Muscle layer of colon (tissue), 2 donors: ENCODE measurements around the gene CRTC1.

Experiments
- H3K27ac ChIP-seq: one replicate; pipeline ENCODE4 v1.7.0; 2013; ENCODE audit warnings: low read depth, mild to moderate bottlenecking, low read length, moderate library complexity
- H3K27me3 ChIP-seq, 2 donors: one replicate each; pipeline ENCODE4 v1.7.0; 2013; ENCODE audit warnings: low read length in 2 of 2, mild to moderate bottlenecking in 2 of 2; ENCODE audit not compliant: insufficient read depth in 2 of 2, control insufficient read depth in 1 of 2
- H3K36me3 ChIP-seq: one replicate; pipeline ENCODE4 v1.7.0; 2013; ENCODE audit warnings: mild to moderate bottlenecking, low read length; ENCODE audit not compliant: insufficient read depth
- H3K4me1 ChIP-seq: one replicate; pipeline ENCODE4 v1.7.0; 2013; ENCODE audit warnings: mild to moderate bottlenecking, low read length; ENCODE audit not compliant: insufficient read depth
- H3K4me3 ChIP-seq, 2 donors: one replicate each; pipeline ENCODE4 v1.7.0; 2013; ENCODE audit warnings: low read length in 2 of 2, low read depth in 1 of 2, mild to moderate bottlenecking in 1 of 2, moderate library complexity in 1 of 2
- H3K9ac ChIP-seq: one replicate; pipeline ENCODE4 v1.7.0; 2013; ENCODE audit warnings: low read length
- H3K9me3 ChIP-seq: one replicate; pipeline ENCODE4 v1.7.0; 2013; ENCODE audit warnings: mild to moderate bottlenecking, low read length
- donor health status: abdominal sarcoma.
- donor health status: Adenocarcinoma of cecum.

CRTC1 gene

DNA sequence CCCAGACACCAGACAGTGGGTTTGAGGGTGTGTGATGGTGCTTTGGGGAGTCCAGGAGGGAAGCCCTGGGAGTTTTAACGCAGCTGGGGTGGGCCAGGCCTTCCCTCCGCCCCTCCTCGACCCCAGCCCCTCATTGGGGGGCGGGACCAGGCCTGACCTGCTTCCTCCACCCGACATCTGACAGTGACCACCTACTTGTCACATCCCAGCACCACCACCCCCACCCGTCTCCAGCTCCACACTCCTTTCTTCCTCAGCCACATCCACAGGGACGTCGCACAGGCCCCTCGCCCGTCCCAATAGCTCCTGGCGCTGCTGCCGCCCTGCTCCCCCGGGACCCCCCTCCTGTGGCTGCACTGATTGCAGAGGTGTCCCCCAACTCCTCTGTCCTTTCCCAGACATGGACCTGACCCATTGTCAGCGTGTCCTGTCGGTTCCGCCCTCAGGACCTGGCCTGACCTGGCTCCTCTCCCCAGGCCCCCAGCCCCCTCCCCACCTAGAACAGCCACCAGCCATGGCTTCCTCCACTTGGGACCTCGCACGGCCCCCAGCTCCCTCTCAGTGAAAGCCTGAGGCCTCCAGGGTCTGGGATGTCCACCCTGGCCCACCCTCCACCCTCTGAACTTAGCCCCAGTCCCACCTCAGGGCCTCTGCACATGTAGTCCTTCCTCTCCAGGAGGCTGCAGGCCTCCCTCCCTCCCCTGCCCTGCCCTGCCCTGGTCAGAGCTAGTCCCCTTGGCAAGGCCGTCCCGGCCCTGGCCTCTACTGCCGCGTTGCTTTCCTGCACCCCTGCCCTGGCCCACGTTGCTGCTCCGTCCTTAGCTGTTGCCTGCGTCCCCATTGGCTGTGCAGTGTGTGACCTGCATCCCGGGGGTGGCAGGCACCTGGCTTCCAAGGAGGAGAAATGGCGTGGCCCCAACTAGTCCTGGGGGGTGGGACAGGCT is 77.2 kb downstream of the CRTC1 start:
- no peak overlapping the region for H3K4me3 ChIP-seq
- no peaks in the 10 kb centered on the region for H3K36me3 ChIP-seq
- H3K27ac ChIP-seq: peak overlapping the region; percentile 55
- no peaks in the 10 kb centered on the region for H3K9me3 ChIP-seq
- H3K27me3 ChIP-seq: no peaks in the 10 kb centered on the region
- no peak overlapping the region for H3K9ac ChIP-seq
- H3K4me1 ChIP-seq: peaks cover 21% of the 10 kb centered on the region

DNA sequence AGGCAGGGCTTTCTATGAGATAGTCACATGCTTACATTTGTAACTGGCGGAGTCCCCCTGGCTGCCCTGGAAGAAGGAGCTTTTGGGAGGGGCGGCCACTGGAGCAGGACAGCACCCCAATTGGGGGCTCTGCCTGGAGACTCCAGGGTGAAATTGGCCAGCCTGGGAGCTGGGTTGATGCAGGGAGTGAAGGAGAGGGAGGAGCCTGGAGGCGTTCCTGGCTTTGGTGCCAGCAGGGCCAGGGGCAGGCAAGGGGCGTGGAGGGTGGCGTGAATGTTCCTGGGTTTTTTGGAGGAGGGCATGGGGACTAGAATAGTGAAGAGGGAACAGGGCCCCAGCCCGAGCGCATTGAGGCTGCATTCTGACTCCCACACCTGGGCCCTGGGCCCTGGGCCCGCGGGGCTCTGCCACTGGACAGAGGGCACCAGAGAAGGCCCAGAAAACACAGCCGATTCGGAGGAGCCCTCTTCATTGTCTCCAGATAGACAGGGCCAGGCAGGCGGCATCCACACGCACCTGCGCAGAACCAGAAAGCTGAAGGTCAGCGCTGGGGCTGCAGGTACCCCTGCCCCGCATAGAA is 78.1 kb downstream of the CRTC1 start:
- peak overlapping the region; percentile 55 for H3K27ac ChIP-seq
- H3K4me1 ChIP-seq: peaks cover 21% of the 10 kb centered on the region
- H3K9ac ChIP-seq: no peak overlapping the region
- no peaks in the 10 kb centered on the region for H3K9me3 ChIP-seq
- H3K36me3 ChIP-seq: no peaks in the 10 kb centered on the region
- no peaks in the 10 kb centered on the region for H3K27me3 ChIP-seq
- no peak overlapping the region for H3K4me3 ChIP-seq

DNA sequence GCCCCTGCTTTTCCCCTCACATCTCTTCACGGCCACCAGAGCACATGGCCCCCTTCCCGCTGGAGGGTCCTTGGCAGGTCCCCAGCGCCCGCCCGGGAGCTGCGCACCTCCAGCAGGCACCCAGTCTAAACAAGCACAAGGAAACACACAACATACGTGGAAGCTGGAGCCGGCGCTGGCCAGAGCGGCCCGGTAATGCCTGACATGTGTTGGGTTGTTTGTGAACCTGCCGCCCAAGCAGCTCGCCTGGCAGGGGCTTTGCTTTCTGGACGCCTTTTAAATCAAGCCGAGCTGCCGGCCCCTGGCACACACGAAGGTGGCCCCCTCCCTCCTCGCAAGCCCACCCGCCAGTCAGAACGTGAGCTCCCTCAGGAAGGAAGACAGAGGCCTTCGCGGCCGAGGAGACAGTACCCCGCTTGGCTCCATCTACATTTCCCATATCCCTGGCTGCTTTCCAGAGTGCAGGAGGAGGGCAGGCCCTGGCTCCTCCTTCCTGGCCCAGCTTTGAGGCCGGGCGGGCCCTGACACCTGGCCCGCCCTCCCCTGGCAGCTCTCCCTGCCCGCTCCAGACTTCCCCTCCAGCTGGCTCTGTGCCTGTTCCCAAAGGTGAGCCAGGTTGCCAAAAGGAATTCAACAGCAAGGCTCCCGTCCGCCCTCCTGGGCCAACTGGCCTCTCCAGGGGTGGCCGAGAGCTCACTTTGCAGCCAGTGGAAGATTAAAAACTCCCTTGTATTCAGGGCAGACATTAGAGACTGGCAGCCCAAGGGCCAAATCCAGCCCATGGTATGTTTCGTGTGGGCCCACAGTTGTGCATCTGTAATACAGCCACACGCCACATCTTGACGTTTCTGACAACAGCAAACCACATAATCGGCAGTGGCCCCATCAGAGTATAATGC is 78.9 kb downstream of the CRTC1 start:
- Histone ChIP-seq H3K36me3 (no peaks in the 10 kb centered on the region), H3K4me3 (no peak overlapping the region), H3K27ac (peak overlapping the region; percentile 55), H3K27me3 (no peaks in the 10 kb centered on the region), H3K9me3 (no peaks in the 10 kb centered on the region), H3K9ac (no peak overlapping the region), H3K4me1 (peaks cover 21% of the 10 kb centered on the region)

DNA sequence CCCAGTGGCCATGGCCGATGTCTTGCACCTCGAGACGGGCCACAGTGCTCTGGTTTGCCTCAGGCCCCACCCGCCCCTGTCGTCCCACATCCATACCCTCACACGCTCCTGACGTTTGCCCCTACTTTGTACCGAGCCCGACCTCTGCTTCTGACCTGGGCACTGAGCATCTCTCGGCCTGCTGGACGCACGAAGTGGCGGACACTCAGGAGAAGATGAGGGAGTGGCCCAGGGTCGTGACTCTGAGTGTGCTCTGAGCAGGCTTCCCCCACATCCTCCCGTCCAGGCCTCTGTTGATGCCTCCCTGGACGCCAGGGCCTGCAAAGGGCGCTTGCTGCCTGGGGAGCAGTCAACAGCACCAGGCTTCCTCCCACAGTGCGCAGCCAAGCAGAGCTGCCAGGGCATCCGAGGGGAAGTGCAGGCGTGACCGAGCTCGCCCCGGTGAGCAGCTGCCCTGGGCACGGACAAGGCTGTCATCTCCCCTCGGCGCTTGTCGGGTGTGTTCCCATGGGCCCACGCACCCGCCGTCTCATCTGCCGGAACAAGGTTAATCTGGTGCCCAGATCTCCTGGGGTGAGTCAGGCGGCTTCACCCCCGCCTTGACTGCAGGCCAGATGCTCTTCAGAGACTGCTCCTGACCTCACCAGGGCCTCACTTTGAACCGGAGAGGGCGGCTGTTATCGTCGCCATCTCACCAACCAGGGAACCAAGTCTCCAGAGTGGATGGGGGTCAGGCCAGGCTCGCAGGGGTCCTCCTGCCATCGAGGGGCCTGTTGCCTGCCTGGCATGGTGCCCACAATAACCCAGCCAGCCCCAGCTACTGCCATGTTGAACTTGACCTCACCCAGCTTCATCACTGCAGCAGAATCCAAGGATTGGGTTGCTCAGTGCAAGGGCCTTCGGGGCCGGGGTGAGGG is 80.5 kb downstream of the CRTC1 start:
- no peak overlapping the region for H3K9ac ChIP-seq
- H3K4me1 ChIP-seq: peaks cover 21% of the 10 kb centered on the region
- no peaks in the 10 kb centered on the region for H3K27me3 ChIP-seq
- no peaks in the 10 kb centered on the region for H3K36me3 ChIP-seq
- no peaks in the 10 kb centered on the region for H3K9me3 ChIP-seq
- H3K27ac ChIP-seq: no peak overlapping the region
- no peak overlapping the region for H3K4me3 ChIP-seq

DNA sequence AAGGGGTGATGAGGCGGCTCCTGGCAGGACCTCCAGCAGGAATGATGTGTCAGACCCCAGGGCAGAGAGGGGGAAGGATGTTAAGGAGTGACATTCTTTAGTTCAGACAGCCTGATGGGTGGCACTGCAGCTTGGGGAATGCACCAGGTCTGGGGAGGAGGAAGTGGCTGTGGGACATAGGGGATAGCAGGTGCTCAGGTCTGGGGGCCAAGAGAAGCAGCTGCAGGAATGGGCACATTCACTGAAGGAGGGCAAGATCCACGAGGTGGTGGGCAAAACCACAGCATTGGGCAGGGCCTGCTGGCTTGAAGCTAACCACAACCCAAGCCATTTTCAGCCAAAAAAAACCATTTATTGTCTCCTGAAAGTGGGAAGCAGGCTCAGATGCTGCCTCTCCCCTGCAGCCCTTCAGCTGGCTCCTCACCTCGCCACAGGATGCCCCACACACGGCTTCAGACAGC is 81.1 kb downstream of the CRTC1 start:
- Histone ChIP-seq H3K27me3 (no peaks in the 10 kb centered on the region), H3K36me3 (no peaks in the 10 kb centered on the region), H3K4me1 (peaks cover 21% of the 10 kb centered on the region), H3K9me3 (no peaks in the 10 kb centered on the region), H3K4me3 (no peak overlapping the region), H3K27ac (no peak overlapping the region), H3K9ac (no peak overlapping the region)

DNA sequence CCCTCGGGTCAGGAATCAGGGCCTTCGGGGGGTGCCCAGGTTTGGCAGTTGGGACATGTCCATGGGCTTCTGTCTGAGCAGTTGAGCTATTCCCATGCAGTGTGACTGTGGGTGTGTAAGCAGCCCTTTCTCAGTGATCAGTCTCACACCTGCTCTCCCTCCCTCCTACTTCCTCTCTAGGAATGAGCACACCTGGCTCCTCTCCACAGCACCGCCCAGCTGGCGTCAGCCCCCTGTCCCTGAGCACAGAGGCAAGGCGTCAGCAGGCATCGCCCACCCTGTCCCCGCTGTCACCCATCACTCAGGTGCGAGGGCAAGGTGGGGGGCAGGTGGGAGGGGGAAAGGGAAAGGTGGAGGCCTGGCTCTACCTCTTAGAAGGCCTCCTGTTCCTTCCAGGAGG is 81.7 kb downstream of the CRTC1 start:
- H3K27me3 ChIP-seq: no peaks in the 10 kb centered on the region
- H3K9ac ChIP-seq: no peak overlapping the region
- no peak overlapping the region for H3K4me3 ChIP-seq
- no peak overlapping the region for H3K27ac ChIP-seq
- no peaks in the 10 kb centered on the region for H3K36me3 ChIP-seq
- H3K9me3 ChIP-seq: no peaks in the 10 kb centered on the region
- H3K4me1 ChIP-seq: peaks cover 21% of the 10 kb centered on the region

DNA sequence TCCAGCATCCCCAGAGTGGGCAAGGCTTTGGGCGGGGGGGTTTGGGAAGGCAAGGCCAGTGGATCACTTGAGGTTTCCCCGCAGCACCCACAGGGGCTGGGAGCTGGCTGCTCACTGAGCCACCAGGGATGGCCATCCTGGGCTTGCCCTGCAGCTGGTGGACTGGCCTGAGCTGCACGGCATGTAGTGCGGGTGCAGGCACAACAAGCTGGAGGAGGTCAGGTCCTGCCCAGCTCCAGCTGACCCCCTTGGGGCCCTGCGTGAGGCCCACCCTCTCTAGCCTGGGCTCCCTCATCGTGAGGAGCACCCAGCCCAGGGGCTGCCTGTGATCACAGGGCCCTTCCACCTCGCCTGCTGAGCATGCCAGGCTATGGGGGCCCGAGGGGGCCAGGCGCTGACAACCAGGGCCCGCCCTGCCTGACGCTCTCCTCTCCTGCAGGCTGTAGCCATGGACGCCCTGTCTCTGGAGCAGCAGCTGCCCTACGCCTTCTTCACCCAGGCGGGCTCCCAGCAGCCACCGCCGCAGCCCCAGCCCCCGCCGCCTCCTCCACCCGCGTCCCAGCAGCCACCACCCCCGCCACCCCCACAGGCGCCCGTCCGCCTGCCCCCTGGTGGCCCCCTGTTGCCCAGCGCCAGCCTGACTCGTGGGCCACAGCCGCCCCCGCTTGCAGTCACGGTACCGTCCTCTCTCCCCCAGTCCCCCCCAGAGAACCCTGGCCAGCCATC is 84.7 kb downstream of the CRTC1 start:
- no peaks in the 10 kb centered on the region for H3K36me3 ChIP-seq
- H3K27me3 ChIP-seq: no peaks in the 10 kb centered on the region
- H3K4me3 ChIP-seq: no peak overlapping the region
- H3K9me3 ChIP-seq: no peaks in the 10 kb centered on the region
- H3K27ac ChIP-seq: no peak overlapping the region
- no peaks in the 10 kb centered on the region for H3K4me1 ChIP-seq
- no peak overlapping the region for H3K9ac ChIP-seq

DNA sequence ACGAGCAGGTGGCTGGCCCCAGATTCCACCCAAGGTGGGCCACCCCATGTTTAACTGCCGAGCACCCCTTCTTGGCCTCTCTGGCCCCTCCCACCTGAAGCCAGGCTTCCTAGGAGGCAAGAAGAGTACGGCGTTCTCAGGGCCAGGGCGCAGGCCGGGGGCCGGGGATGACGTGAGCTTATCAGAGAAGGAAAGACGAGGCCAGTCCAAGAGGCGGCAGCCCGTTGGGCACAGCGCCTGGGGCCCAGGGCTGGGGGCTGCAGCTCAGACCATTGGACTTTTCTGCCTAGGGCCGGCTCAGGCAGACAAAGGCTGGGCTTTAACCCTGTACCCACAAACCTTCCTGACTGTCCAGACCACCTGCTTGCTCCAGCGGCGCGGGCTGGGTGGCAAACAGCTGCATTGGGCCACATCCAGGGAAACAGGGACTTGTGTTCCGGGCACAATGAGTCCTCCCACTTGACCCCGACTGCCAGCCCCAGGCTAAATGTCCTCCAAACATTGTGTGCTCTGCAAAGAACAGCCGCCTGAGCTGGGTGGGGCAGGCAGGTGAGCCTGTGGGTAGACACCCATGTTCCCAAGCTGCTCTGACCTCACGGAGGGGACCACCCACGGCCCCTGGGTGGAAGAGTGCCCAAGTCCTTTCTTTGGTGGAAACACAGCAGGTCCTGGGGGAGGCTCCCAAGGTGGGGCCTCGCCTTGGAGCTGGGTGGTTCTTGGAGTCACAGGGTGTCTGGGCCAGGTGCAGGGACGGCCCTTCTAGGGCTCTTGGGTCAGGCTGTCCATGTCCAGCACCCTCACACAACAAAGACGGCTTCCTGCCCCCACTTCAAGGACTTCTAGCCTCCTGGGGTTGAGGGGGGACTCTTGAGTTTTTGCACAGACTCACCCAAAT is 85.8 kb downstream of the CRTC1 start:
- no peaks in the 10 kb centered on the region for H3K27me3 ChIP-seq
- H3K9ac ChIP-seq: no peak overlapping the region
- no peak overlapping the region for H3K27ac ChIP-seq
- no peak overlapping the region for H3K4me3 ChIP-seq
- H3K4me1 ChIP-seq: no peaks in the 10 kb centered on the region
- no peaks in the 10 kb centered on the region for H3K9me3 ChIP-seq
- no peaks in the 10 kb centered on the region for H3K36me3 ChIP-seq

DNA sequence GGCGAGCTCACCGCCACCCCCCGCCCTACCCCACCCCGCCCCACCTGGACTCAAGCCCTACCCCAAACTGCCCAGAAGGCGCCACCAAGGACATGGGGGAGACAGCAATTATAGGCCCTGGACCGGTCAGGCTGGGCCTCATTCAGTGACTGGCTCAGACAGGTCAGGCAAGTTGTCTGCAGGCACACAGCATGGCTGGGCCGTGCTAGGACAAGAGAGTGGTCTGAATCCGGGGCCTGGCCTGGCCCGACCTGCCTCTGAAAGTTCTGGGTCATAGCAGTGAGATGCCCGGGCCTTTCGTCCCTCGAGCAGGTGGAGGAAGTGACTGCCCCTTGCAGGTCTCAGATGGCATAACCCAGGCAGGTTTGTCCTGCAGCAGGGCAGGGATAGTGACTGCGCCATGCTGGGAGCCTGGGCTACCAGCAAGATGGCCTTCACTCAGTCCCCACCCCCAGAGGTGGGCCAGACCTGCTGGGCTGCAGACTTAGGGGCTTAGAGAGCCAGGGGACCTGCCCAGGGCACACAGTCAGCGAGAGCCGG is 86.6 kb downstream of the CRTC1 start:
- Histone ChIP-seq H3K9ac (no peak overlapping the region), H3K9me3 (no peaks in the 10 kb centered on the region), H3K27ac (no peak overlapping the region), H3K27me3 (no peaks in the 10 kb centered on the region), H3K36me3 (no peaks in the 10 kb centered on the region), H3K4me3 (no peak overlapping the region), H3K4me1 (no peaks in the 10 kb centered on the region)
